Activated T-cell treated with anti-CD3 and anti-CD28 coated beads for 1 hour (primary cell): ENCODE data around the gene RSPH10B2.
A peak's percentile ranks its signal among the peaks of the same experiment; 100 is the strongest.
"Not testable (repeated sequence)": the region's sequence is repeated elsewhere in the genome, so short reads cannot be mapped to it uniquely, and the experiment has no call there.

Source experiments
- DNase-seq: peaks from one replicate; pipeline ENCODE4 v3.0.0-alpha.2; 2020; ENCODE audit warnings: low read depth

RSPH10B2 gene

DNA sequence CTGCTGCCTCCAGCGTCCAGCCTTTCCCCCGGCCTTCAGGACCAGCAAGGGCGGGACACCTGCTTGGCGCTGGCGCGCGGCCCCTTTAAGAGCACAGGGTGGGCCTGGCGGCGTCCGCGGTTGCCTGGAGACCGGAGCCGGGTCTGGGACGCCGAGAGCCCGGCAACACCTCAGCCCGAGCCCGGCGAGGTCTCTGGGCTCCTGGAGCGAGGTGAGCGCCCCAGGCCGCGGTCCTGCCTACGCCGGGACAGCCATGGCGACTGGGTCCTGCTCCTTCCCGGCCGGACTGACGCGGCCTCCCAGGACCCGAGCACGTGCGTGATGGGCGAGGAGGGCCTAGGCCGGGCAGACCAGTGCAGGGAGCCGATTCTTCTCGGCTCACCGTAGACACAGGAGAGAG, at the start of gene RSPH10B2:
Gene RSPH10B2, plus strand, starts transcription at position 140 of the 400 bp plus-strand sequence. CDS start 3,575 bp downstream, outside the sequence.
- DNase-seq: not testable (repeated sequence)

DNA sequence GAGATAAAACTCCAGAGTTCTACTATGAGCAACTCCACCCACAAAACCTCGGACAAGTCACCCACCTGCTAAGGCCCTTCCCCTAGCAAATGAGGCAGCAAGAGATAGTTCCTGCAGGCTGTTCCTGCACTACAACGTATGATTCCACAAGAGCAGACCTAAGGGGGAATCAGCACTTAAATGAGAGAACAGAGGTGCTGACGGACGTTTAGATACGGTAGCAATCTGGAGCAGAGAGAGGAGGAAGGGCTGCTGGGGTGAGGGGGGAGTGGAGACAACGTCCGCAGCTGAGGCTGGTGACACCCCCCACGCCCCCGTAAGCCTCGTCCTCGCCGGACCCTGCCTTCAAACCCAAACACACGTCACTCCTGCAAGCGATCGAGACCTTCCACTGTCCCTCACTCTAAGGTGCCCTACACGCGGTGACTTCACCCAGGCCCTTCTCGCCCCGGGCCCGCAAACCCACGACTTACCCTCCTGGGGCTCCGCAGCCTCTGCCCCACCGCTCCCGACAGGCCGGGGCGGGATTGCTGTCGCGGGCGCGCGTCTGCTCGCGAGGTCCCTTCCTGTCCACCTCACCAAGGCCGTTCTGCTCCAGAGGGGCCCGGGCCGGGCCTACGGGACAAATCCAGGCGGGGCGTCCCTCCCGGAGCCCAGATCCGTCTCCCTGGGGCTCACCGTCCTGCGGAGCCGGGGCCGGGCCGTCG, 47.8 kb upstream of the RSPH10B2 start:
- DNase-seq: no peak

DNA sequence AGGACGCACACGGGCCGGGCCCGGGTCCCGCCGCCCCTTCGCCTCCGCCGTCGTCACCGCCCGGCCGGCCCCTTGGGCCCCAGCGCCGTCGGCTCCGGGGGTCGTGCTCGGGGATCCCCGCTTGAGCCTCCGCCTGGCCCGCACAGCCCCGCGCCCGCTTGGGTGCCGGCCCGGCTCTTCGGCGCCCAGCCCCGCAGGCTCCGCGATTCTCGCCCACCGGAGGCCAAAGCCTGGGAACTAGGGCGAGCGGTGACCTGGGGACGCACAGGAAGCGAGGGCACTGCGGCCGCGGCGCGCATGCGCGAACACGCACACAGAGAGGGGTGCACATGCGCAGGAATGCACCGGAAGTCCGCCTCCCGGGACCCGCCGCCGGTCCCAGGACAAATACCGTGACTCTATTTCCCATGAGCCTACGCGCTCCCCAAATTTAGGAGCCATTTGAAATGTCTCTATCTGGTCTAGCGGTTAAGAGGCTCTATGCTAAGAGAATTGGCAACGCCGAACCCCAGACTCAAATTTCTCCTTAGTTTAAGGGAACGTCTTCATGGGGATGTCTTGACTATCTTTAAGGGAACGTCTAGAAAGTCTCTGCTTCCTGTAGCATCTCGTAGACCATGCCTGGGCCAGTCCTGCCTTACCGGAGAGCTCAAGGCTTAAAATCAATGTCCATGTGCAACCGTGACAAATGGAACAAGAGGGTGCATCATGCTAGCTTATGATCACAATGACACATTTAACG, 47.1 kb upstream of the RSPH10B2 start, which contains the start of gene ZNF12:
Gene ZNF12, minus strand, starts transcription at position 282 of the 742 bp plus-strand sequence. CDS start 1,774 bp downstream, outside the sequence.
- DNase-seq: peak; percentile 93

DNA sequence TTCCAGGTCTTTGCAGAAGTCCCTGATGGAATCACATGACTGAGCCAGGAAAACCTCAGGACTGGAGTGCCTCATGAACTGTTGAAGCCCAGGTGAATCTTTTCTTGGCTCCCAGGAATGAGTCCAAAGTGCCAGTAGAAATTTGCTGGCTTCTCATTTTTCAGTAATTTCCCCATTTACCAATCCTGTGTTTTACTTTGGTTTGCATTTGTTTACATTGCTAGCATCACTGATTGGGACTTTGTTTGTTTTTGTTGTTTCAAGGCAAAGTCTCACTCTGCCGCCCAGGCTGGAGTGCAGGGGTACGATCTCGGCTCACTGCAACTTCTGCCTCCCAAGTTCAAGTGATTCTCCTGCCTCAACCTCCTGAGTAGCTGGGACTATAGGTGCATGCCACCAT, 45.6 kb upstream of the RSPH10B2 start:
- DNase-seq: no peak

DNA sequence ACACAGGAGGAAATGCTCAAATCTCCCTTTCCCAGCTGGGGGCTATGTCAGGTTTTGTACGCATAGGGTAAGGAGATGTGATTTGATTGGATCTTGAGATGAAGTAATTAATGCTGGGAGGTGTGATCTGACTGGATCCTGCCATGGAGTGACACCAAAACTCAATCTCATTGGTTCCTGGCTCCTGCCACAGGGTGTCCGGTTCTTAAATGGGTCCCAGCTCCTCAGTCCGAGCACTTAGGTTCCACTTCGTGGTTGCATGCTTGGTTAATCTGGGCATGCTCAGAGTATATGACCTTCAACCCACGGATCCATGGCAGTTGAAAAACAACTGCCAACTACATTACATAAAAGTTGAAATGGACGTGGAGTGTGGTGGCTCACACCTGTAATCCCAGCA, 44.1 kb upstream of the RSPH10B2 start:
- DNase-seq: no peak

DNA sequence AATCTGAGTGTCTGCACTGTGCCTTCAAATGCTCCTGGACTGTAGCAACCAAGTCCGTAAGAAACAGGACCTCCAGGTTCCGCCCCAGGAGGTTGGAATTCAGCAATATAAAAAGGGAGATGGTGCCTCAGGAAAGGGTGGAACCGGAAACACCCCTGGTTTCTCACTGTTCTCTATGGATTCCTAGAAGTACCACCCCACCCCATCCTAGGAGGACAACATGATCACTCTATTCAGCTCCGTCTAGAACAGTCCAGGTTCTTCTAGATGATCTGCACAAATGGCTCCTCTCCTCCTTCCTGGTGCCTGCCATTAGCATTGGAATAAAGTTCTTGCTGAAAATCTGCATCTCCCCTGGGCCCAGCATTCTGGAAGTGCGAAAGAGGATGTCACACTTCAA, 39.5 kb upstream of the RSPH10B2 start:
- no peak for DNase-seq

DNA sequence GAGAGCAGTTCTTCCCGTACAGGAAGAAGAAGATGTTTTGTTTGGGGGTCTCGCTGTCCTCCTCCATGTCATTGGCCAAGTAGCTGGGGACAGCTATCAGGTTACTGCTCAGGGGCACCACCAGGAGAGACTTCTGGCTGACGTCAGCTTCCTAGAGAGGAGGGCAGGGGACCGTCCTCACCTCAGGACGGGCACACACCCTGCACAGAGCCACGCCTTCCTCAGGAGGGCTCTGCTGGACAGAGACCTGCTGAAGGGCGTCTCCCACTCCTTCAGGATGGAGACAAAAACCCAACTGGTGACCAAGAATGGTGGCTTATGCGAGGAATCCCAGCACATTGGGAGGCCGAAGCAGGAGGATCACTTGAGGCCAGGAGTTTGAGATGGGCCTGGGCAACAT, 38.0 kb upstream of the RSPH10B2 start:
- not testable (repeated sequence) for DNase-seq

DNA sequence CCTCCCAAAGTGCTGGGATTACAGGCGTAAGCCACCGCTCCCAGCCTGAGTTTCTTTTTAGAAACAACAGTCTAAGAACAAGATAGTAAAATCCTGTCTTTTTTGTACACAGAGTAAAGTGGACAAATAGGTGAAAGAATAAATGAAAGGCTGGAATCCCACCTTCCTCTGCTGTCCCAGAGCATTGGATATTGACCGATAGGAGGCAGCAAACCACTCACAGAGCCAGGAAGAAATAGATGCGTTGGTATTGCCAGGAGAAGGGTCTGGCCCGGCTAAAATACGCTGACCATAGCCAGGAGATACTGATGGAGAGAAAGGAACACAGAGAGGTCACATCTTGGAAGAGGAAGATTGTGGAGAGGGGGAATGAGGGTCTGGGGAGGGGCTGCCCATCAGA, 35.8 kb upstream of the RSPH10B2 start:
- no peak for DNase-seq

DNA sequence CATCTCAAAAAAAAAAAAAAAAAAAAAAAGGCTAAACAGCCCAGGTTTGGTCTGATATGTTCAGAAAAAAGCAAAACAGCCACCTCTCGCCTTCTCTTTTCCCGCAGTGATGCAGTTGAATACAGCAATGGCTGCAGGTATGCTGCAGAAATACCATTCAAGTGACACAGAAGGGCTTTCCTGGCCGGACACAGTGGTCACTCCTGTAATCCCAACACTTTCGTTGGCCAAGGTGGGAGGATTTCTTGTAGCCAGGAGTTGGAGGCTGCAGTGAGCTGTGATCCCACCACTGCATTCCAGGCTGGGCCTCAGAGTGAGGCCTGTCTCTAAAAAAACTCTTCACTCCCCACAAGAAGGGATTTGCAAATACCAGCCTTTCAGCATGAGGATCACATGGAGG, 29.6 kb upstream of the RSPH10B2 start:
- not testable (repeated sequence) for DNase-seq

DNA sequence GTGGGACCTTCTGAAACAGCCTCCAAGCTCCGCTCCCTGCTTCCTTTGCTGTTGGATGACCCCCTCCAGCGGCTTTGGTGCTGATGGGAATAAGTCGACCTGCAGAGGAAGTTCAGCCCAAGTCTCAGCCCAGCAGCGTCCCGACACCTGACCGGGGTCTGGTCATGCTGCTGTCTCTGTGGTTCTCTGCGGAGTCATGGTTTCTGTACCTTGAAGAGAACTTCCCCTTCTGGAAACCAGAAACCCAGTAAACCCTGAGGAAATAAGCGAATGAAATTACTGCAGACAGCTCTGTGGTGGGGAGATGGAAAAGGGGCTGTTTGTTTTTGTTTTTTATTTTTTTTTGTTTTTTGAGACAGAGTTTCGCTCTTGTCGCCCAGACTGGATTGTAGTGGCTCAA, 28.9 kb upstream of the RSPH10B2 start:
- no peak for DNase-seq

DNA sequence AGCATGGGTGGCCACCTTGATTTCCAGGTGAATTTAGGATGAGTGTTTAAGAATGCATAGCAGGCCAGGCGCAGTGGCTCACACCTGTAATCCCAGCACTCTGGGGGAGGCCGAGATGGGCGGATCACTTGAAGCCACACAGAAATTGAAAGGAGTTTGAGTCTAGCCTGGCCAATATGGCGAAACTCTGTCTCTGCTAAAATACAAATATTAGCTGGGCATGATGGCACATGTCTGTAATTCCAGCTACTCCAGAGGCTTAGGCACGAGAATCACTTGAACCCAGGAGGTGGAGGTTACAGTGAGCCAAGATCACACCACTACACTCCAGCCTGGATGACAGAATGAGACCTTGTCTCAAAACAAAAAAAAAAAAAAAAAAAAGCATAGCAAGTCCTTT, 27.6 kb upstream of the RSPH10B2 start:
- not testable (repeated sequence) for DNase-seq

DNA sequence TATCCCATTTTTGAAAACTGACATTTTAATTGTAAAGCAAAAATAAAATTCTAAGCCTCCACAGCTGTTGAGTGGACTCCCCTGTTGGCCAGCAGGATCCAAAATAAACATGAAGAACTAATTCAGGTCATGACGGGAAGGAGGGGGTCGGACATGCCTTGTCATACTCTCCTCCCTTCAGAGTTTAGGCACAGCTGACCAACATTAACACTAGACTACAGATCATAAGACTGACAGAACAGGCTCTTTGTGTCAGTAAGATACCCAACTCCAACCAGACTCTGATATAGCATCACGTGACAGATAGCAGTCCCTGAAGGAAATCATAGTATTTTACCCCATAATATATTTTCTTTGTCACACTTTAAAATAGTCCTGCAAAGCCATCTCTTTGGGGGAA, 26.2 kb upstream of the RSPH10B2 start:
- DNase-seq: no peak

DNA sequence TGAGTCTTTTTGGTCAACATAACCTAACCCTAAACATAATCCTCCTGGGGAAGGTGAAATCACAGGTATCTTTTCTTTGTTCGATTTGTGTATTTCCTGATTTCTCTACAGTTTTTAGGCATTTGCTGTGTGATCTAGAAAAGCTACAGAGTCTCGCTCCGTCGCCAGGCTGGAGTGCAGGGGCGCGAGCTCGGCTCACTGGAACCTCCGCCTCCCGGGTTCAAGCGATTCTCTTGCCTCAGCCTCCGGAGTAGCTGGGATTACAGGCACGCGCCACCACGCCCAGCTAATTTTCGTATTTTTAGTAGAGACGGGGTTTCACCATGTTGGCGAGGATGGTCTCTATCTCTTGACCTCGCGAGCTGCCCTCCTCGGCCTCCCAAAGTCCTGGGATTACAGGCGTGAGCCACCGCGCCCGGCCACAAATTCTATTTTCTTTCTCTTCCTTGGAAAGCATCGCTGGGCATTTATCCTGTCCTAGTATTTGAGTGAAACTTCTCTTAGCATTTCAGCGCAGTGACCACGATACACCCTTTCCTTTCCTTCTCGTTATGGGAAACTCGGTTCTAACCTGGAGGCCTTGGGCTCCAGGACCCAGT, 24.9 kb upstream of the RSPH10B2 start:
- DNase-seq: not testable (repeated sequence)

DNA sequence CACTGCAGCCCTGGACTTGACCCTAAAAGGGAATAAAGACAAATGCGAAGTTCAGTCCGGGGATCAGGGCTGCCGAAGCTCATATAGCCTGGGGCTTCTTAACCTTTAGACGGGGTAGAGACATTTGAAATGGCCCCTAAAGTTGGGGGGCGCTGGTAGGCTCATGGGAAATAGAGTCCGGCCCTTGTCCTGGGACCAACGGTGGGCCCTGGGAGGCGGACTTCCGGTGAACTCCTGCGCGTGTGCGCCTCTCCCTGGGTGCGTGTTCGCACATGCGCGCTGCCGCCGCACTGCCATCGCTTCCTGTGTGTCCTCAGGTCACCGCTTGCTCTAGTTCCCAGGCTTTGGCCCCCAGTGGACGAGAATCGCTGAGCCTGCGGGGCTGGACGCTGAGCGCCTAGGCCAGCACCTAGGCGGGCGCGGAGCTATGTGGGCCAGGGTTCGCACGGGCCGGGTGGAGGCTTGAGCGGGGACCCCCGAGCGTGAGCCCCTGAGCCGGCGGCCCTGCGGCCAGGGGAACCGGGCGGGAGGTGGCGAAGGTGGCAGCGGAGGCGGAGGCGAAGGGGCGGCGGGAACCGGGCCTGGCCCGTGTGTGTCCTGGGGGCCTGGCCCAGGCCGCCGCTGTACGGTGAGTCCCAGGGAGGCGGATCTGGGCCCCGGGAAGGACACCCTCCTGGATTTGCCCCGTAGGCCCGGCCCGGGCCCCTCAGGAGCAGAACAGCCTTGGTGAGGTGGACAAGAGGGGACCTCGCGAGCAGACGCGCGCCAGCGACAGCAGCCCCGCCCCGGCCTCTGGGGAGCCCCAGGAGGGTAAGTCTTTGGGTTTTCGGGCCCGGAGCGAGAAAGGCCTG, 24.2 kb upstream of the RSPH10B2 start:
- DNase-seq: peak; percentile 73

DNA sequence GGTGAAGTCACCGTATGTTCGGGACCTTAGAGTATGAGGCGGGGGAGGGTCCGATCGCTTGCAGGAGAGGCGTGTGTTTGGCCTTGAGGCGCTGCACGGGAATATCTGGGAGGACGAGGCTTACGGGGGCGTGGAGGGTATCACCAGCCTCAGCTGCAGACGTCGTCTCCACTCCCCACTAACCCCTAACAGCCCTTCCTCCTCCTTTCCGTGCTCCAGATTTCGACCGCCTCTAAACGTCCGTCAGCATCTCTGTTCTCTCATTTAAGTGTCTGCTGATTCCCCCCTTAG, 23.6 kb upstream of the RSPH10B2 start:
- no peak for DNase-seq

DNA sequence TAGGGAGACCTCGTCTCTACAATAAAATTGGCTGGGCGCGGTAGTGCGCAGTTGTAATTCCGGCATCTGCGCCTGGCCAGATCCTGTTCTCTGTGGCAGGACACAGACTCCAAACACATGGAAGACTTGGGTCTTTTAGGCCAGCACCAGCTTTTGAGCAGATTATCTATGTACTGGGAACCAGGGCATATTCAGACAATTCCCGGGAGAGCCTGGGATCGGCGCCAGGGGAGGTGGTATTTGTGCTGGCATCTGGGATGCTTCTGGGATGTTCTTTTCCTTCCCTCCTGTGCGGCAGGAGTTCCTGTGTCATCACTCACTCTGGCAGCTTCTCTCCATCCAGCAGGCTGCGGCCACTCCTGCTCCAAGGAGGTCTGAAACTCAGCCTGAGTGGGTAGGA, 15.5 kb upstream of the RSPH10B2 start:
- not testable (repeated sequence) for DNase-seq

DNA sequence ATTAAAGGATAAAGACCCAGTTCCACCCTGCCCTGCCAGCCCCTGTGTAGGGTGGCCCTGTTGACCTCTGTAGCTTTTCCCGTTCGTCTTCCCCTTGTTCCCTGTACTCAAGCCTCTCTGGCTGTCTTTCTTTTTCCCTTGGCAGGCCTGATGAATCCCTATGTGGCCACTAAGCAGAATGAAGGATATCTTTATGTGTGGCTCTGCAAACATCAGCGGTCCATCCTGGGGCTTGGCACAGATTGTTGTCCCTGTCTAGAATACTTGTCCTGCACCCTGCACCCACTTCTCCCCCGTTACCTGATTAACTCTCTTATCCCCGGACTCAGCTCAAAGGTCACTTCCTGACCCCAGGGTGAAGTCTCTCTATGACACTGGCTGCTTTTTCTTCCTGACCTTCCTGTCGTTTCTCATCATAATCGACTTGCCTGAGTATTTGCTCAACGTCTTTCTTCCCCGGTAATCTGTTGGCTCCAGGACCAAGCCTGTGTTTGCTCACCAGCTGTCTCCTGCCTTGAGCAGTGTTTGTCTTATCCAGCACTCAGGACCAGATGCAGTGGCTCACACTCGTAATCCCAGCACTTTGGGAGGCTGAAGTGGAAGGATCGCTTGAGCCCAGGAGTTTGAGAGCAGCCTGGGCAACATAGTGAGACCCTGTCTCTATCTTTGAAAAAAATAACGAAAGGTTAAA, 9.3 kb upstream of the RSPH10B2 start:
- not testable (repeated sequence) for DNase-seq

DNA sequence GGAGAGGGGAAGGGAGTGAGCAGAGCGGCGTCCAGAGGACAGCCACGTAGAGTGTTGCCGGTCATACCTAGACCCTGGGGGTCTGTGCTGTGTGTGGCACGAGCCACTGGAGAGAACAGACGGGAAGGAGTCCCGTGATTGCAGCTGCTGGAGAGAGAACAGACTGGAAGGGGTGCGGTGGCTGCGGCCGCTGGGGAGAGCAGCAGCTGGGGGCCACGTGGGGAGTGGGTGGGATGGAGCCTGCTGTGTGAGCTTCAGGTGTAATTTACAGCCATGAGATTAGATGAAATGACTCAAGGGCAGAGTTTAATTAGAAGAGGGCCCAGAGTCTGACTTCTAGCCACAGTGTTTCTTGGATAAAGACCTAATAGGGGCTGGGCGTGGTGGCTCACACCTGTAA, 4.6 kb upstream of the RSPH10B2 start:
- not testable (repeated sequence) for DNase-seq

DNA sequence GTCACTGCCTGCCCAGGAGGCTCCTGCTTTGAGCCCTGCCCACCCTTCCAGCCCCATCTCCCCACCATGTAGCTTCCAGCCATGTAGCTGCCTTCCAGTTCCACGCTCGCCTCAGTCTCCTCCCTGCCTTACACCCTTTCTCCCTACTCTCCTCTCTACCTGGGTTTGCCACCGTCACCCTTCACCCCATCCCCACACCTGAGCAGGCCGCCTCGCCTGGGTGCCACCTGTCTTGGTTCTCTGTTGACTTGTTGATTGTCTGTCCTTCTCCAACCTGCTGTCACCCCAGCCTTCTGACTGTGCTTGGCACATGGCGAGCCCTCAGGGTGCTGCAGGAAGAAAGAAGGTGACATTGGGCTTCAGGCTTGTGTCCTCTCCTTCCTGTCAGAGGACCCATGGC, 3.7 kb upstream of the RSPH10B2 start:
- DNase-seq: not testable (repeated sequence)

DNA sequence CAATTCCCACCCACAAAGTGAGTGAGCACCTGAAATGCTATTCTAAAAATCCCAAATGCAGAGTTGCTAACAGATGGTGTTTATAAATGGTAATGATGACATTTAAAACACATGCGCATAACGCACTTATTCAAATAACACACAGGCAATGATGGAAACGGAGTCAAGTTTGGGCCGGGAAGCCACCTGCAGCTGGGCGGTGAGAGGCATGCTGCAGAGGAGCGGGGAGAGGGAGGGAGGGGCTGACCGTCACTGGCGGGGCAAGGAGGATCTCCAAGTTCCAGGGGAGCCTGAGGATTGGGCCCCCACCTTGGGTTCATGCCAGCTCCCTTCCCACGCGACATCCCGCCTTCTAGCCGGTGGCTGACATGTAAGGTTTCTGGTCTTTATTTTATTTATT, 7.3 kb downstream of the RSPH10B2 start:
- not testable (repeated sequence) for DNase-seq

DNA sequence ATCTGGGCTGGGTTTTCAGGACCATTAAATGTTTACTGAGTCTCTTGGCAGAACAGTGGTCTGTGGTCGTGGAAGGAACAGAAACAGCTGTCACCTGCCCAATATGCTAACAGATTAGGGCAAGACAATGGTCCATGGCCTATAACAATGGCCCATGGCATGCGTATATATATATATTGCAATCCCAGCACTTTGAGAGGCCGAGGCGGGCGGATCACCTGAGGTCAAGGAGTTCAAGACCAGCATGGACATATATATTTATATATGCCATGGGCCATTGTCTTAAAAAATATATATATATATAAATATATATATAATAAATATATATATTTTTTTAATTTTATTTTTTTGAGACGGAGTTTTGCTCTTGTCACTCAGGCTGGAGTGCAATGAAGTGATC, 27.7 kb downstream of the RSPH10B2 start:
- not testable (repeated sequence) for DNase-seq

DNA sequence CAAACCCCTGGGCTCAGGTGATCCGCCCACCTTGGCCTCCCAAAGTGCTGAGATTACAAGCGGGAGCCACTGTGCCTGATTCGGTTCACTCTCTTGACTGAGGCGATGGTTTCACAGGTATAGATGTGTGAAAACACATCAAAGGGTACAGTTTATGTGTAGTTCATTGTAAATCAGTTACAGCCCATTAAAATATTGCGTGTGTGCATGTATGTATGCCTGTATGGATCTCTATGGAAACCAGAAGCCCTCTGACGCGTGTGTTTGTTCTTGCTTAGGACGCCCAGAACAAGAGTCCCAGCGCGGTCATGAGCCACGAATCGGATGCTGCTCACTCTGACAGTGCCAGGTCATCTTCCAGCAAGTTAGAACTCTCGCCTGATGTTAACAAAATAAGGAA, 35.5 kb downstream of the RSPH10B2 start:
- not testable (repeated sequence) for DNase-seq
